ENCODE measurements around the gene PDZD7.

PDZD7 gene

GRCh38 chr10:101055411-101055810 is 24.5 kb upstream of the PDZD7 start:
- no peaks in the 10 kb centered on the region for H3K27me3 ChIP-seq (ENCODE audit: insufficient read depth, poor library complexity, severe bottlenecking)
- H3K27ac ChIP-seq (replicated peaks) = no peak overlapping the region
- H3K4me3 ChIP-seq (replicated peaks; ENCODE audit: insufficient read depth, low read length) = no peak overlapping the region
- no peak for DNase-seq (ENCODE audit: low read depth in 1 of 2, low spot score in 1 of 2)
- TF ChIP-seq REST (IDR thresholded peaks at IDR 0.05; ENCODE audit: insufficient replicate concordance, low read depth) (no peak), CTCF (IDR thresholded peaks at IDR 0.05; ENCODE audit: insufficient read depth, low read length) (no peak), GABPA (IDR thresholded peaks at IDR 0.05; ENCODE audit: low read depth) (no peak), POLR2AphosphoS5 (IDR thresholded peaks at IDR 0.05; ENCODE audit: low read depth) (no peak), SPI1 (IDR thresholded peaks at IDR 0.05; ENCODE audit: borderline replicate concordance, low read depth) (no peak)

GRCh38 chr10:101054876-101055275 is 23.9 kb upstream of the PDZD7 start:
- DNase-seq (ENCODE audit: low read depth in 1 of 2, low spot score in 1 of 2) = no peak
- TF ChIP-seq POLR2AphosphoS5 (IDR thresholded peaks at IDR 0.05; ENCODE audit: low read depth) (no peak), SPI1 (IDR thresholded peaks at IDR 0.05; ENCODE audit: borderline replicate concordance, low read depth) (no peak), GABPA (IDR thresholded peaks at IDR 0.05; ENCODE audit: low read depth) (no peak), REST (IDR thresholded peaks at IDR 0.05; ENCODE audit: insufficient replicate concordance, low read depth) (no peak), CTCF (IDR thresholded peaks at IDR 0.05; ENCODE audit: insufficient read depth, low read length) (no peak)
- H3K4me3 ChIP-seq (replicated peaks; ENCODE audit: insufficient read depth, low read length) = no peak overlapping the region
- H3K27ac ChIP-seq (replicated peaks) = no peak overlapping the region
- H3K27me3 ChIP-seq (ENCODE audit: insufficient read depth, poor library complexity, severe bottlenecking) = peaks cover 2% of the 10 kb centered on the region

GRCh38 chr10:101054351-101054750 is 23.4 kb upstream of the PDZD7 start:
- TF ChIP-seq CTCF (IDR thresholded peaks at IDR 0.05; ENCODE audit: insufficient read depth, low read length) = no peak
- TF ChIP-seq POLR2AphosphoS5 (IDR thresholded peaks at IDR 0.05; ENCODE audit: low read depth) = no peak
- peaks cover 2% of the 10 kb centered on the region for H3K27me3 ChIP-seq (ENCODE audit: insufficient read depth, poor library complexity, severe bottlenecking)
- no peak for DNase-seq (ENCODE audit: low read depth in 1 of 2, low spot score in 1 of 2)
- no peak overlapping the region for H3K4me3 ChIP-seq (replicated peaks; ENCODE audit: insufficient read depth, low read length)
- no peak overlapping the region for H3K27ac ChIP-seq (replicated peaks)

GRCh38 chr10:101053516-101053915 is 22.6 kb upstream of the PDZD7 start:
- H3K27me3 ChIP-seq (ENCODE audit: insufficient read depth, poor library complexity, severe bottlenecking) = peaks cover 2% of the 10 kb centered on the region
- DNase-seq (ENCODE audit: low read depth in 1 of 2, low spot score in 1 of 2) = no peak
- H3K27ac ChIP-seq (replicated peaks) = no peak overlapping the region
- TF ChIP-seq POLR2AphosphoS5 (IDR thresholded peaks at IDR 0.05; ENCODE audit: low read depth) = no peak
- TF ChIP-seq CTCF (IDR thresholded peaks at IDR 0.05; ENCODE audit: insufficient read depth, low read length) = no peak
- TF ChIP-seq REST (IDR thresholded peaks at IDR 0.05; ENCODE audit: insufficient replicate concordance, low read depth) = no peak
- TF ChIP-seq SPI1 (IDR thresholded peaks at IDR 0.05; ENCODE audit: borderline replicate concordance, low read depth) = no peak
- TF ChIP-seq GABPA (IDR thresholded peaks at IDR 0.05; ENCODE audit: low read depth) = no peak
- no peak overlapping the region for H3K4me3 ChIP-seq (replicated peaks; ENCODE audit: insufficient read depth, low read length)
